DMS153 treated with DMSO at 0.1 percent for 48 hours (cell line): ENCODE results near the gene LDB2.

ENCODE experiments used
- DNase-seq: peaks from one replicate; lab custom pipeline; 2025; ENCODE audit not compliant: unreplicated experiment; lab: John Stamatoyannopoulos, UW

The LDB2 gene

DNA sequence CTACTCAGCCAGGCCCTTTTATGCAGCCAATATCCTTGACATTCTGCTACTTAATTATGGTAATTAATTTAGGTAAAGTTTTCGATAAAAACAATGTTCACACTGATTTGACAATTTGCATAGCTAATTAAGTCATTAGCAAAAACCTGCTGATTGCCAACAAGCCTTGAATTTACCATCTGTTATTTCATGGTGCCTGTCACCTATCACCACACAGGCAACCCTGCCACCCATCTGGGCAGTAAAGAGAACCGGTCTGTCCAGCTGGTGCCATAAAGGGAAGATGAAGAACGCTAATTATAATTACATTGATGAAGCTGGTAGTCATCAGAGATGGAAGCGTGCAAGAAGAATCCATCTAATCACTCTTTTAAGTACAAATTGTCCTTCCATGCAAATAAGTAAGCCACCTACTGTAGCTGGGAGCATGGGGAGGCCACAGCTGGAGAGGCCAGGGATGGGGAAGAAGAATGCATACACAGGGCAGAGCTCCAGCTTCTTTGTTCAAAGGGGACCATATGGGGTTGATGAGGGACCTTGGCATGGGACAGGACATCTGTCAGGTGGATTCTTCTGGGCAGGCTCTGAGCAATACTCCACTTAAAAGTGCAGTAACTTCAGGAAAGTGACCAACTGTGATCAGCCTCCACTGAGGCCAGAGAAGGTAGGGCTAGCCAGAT, 394.9 kb downstream of the LDB2 start:
- DNase-seq: no peak

DNA sequence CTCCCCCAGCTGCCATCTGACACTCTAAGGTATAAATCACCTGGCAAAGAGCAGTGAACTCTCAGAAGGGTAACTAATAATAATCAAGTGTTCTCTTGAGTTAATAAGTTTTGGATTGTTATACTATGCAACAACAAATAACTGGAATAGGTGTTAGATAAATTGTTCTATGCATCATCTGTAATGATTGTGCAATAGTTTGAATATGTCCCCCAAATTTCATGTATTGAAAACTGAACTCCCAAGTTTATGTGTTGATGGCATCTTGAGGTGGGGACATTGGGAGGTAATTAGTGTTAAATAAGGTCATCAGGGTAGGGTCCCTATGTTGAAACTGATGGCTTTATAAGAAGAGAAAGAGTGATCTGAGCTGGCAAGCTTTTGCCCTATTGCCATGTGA, 399.5 kb downstream of the LDB2 start:
- no peak for DNase-seq

DNA sequence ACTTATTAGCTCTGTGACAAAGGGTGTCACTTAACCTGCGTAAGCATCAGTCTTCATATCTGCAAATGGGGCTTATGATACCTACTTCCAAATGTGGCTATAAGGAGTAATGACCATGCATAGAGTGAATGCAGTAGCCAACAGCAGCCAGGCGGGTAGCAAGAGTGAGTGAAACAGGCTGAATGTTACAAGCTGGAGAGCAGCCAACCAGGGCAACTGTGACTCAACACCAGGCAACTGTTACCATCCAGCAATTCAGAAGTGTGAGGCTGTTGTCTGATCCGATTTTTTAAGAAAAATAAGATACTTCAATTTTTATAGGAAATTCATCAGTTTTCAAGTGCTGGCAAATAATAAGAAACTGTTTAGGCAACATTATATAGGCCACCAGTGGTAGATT, 401.9 kb downstream of the LDB2 start:
- DNase-seq: no peak

DNA sequence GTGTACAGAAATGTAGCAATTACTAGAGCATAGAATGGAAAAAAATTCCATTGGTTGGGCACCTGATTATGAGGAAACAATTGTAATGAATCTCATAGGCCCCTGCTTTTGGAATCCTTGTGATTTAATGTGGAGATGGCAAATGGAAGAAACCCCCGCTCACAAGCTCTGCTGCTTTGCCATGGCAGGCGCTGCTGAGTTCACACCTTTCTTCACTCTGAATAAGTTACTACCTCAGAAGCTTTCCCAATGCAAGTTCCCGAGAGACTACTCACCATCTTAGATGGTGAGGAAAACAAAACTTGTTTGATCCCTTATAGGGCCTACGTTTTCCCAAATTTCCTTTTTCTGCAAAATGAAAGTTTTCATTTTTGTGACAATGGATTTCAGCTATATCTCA, 405.6 kb downstream of the LDB2 start:
- no peak for DNase-seq

DNA sequence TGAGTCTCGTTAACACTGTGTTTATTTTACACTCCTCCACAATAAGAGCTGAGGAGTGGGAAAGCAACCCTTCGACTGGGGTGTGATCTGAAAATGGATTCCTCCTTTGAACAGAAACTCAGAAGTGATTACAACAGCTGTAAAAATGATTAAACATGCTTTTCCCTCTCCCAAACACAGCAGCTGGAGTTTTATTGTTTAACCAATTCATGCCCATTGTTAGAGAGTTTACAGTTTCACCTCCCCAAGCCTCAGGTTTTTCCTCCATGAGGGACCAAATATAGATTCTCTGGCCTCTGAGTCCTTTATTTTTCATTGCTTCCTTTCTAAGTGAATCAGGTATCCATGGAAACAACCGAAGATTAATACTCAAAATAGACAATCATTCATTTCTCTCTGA, 409.2 kb downstream of the LDB2 start:
- DNase-seq: no peak

DNA sequence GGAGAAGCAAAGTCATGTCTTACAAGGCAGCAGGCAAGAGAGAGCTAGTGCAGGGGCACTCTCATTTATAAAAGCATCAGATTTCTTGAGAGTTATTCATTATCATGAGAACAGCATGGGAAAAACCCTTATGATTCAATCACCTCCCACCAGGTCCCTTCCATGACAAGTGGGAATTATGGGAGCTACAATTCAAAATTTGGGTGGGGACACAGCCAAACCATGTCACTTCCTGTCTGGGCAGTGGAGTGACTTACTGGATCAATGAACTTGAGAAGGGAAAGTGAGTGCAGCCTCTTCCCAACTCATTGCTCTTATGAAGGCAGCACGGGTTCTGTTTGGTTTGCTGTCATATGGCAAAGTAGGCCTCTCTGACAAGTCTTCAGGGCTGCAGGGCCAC, 410.4 kb downstream of the LDB2 start:
- DNase-seq: no peak

DNA sequence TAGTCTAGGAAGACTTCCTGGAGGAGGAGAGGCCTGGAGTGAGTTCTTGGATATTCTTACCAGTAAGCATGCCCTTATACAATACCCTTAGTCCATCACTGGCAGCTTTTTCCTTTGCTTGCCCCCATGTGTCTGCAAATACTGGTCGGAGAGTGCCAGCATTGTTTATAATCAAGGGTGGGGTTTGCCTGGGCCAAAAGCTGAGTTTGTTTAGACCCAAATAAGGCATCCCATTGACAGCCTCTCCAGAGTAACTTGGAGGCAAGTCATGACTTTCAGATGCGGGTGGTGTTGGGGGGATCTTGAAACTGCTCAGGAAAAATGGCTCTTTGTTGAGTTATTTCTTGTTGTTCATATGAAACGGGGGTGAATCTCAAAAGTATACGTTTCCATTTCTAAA, 413.7 kb downstream of the LDB2 start:
- DNase-seq: no peak

DNA sequence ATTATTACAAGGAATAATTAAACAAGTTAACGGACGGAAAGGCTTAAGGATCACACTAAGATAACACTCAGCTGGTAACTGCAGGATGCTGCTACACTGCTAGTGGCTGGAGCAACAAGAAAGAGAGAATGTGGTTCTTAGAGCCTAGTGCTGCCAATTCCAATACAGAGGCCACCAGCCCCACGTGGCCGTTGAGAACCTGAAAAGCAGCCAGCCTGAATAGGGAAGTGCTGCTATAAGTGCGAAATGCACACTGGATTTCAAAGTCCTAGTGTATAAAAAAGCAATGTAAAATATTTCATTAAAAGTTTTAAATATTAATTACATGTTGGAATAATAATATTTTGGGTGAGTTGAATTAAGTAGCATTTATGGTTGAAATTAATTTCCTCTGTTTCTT, 414.9 kb downstream of the LDB2 start:
- no peak for DNase-seq

DNA sequence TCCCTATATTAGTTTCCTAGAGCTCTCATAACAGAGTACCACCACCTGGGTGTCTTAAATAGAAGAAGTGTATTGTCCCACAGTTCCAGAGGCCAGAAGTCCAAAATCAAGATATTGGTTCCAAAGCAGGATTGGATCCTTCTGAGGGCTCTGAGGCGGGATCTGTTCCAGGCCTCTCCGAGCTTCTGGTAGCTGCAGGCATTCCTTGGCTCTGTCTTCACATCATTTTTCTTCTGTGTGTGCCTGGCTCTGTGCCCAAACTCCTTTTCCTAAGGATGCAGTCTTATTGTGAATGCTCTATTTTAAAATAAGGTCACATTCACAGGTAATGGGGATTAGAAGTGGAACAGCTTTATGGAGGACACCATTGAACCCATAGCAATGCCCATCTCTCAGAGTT, 418.4 kb downstream of the LDB2 start:
- no peak for DNase-seq

DNA sequence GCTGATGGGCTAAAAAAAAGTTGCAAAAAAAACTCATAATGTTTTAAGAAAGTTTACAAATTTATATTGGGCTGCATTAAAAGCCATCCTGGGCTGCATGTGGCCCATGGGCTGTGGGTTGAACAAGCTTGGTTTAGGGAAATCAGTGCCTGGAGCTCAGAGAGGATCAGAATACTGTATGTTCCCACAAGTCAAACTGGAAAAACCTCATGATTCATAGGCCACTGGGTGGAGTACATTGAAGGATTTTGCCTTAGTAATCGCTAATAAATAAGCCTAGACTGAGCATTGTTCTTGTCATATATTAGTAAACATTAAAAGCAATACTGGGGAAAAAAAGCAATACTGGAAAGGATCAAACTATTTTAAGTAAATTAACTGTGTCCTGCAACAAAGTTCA, 425.9 kb downstream of the LDB2 start:
- DNase-seq: no peak

DNA sequence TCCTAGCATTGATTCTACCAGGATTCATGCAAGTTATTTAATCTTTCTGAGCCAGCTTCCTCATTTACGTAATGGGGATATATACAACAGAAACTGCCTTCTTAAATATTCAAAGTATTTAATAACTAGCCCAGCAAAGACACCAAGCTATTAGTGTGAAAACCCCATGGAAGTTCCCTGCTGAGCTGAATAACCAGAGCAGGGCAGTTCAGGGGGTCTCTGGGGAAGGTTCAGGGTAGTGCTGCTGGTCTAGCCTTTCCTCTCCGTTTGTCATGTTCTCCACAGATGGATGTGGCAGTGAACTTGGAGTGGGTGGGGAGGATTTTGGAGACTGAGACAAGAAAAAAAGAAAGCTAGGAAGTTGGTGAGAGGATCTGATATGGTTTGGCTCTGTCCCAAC, 431.4 kb downstream of the LDB2 start:
- DNase-seq: no peak

DNA sequence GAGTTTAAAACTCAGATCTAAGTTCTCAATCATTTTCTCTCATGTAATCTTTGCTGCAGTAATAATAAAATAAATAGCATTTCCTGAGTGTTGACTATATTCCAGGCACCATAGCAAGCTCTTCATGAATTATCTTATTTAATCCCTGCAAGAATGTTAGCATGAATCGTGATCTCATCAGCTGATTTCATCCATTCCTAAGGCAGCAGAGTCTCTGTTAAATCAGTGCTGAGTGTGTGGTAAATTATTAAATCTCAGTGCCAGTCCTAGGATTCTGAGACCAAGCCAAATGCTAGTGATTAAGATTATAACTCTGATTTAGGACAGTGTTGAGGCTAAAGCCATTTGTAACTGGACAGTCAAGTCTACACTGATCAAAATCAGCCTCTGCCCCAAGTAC, 431.9 kb downstream of the LDB2 start:
- DNase-seq: no peak

DNA sequence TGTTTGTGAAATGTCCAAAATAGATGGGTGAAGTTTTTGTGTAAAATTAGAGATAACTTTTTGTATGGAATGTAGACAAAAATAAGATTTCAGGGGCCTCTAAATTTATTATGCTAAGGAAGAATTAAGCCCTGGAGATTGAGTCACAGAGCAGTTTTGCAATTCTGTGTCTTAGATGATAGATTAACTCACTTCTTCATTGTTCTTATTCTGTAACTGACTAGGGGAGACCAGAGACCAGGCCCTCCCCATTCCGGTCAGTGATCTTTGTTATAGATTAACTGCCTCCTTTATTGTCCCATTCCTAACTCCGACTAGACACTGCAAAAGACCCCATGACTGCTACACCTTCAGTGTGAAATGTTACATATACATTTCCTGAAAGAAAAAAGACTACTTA, 433.8 kb downstream of the LDB2 start:
- no peak for DNase-seq

DNA sequence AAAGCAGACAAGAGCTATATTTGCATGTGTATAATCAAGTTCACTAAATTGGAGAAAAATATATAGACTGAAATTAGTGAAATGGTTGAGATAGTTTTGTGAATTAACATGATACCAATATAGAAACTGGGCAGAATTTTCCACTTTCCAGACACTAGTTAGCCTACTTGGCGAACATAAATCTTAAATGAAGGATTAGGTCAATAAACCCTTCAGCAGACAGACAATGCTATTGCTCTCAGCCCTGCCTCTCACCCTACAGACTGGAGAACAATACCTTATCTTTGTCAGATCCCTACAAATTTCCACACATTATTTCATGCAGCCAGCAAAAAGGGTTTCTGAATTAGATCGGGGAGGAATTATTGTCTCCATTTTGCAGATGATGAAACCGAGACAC, 435.8 kb downstream of the LDB2 start:
- DNase-seq: no peak

DNA sequence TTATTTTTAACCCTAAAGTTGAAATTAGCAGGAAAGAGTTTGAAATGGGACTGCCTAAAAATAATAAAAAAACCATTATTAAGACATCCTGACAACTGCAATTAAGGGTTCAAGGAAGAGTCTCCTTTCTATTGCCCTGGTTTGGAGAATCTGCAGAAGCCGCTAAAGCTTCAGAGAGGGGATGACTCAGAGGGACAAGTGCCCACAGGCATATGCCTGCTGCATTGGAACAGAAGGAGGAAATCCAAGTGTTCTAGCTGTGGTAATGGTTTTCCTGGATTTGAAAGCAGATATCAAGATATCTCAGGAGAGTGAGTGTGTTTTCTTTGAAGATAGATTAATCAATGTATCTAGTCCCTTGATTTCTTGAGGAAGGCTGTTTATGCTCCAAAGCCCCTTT, 437.1 kb downstream of the LDB2 start:
- DNase-seq: no peak

DNA sequence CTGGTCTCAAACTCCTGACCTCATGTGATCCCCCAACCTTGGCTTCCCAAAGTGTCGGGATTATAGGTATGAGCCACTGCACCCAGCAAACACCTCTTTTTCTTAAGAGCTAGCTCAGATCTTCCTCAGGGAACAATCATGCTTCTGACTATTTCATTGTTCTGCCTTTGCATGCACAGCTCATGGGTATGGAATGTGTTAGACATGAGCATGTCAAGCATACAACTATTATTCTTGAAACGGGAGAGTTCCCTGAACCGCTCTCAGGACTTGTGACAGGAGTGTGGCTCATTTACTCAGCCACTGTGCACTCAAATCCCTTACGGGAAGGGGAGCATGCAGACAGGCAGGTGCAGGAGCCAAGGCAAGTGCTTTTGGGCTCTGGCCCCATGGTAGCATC, 440.5 kb downstream of the LDB2 start:
- no peak for DNase-seq
